Measurements from ENCODE around the gene C3orf49.

The C3orf49 gene, protein sequence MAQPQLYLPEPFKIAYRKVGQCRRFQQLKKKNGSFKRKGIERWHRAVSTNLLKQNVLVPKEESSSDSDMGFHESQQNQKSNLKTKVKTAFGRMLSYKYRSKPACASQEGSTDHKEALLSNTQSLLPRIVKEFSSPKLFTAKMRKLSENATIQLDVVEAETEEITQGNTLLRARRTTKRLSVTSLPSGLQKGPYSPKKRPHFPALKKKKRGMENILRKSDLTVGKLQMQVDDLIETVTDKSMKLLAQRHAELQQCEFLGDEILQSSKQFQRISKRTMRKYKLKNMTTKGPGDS

DNA sequence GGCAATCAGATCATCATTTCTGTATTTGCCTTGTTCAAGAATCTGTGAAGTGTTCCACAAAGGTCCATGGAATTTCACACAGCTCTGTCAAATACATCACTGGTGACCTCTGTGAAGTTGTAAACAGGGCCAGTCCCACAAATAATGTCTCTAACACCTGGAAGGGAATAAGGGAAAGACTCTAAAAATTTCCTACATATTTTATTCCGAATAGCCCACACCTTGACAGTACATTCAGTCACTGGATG, at the start of gene C3orf49:
TSS of gene C3orf49 (plus strand) at position 149 of the 248 bp plus-strand sequence. CDS start 173 bp downstream, outside the sequence.
- Histone ChIP-seq H3K27me3 (ENCODE audit: control insufficient read depth, insufficient read depth, low read length) (no peaks in the 10 kb centered on the region), H3K9me3 (ENCODE audit: control insufficient read depth, low read length) (no peaks in the 10 kb centered on the region), H3K4me3 (ENCODE audit: low read length) (no peak within 1 kb of the TSS), H3K4me1 (ENCODE audit: control insufficient read depth, insufficient read depth, low read length) (no peaks in the 10 kb centered on the region), H3K9ac (ENCODE audit: low read length) (no peak within 1 kb of the TSS), H3K36me3 (ENCODE audit: control insufficient read depth, insufficient read depth, low read length) (no peaks in the 10 kb centered on the region)

DNA sequence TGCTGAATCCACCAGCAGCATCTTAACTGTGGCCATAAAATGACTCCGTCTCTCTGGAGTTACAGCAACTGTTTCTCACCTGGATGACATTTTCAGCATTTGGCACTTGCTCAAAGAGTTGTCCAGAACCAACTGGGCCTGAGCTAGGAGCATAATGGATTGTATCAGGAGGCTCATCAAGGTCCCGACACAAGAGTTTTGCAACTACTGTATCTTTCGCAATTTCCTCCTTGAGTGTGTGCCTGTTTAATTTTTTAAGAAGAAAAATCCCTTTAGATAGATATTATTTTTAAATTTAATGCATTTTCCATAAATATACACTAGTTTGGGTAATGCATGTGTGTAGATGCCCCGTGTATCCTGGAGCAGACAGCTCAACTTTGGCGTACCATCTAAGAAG, 44.3 kb upstream of the C3orf49 start:
- H3K9ac ChIP-seq (ENCODE audit: low read length): no peak overlapping the region
- H3K4me3 ChIP-seq (ENCODE audit: low read length): no peak overlapping the region
- H3K36me3 ChIP-seq (ENCODE audit: control insufficient read depth, insufficient read depth, low read length): no peaks in the 10 kb centered on the region
- no peaks in the 10 kb centered on the region for H3K4me1 ChIP-seq (ENCODE audit: control insufficient read depth, insufficient read depth, low read length)
- H3K9me3 ChIP-seq (ENCODE audit: control insufficient read depth, low read length): no peaks in the 10 kb centered on the region
- H3K27me3 ChIP-seq (ENCODE audit: control insufficient read depth, insufficient read depth, low read length): no peaks in the 10 kb centered on the region

DNA sequence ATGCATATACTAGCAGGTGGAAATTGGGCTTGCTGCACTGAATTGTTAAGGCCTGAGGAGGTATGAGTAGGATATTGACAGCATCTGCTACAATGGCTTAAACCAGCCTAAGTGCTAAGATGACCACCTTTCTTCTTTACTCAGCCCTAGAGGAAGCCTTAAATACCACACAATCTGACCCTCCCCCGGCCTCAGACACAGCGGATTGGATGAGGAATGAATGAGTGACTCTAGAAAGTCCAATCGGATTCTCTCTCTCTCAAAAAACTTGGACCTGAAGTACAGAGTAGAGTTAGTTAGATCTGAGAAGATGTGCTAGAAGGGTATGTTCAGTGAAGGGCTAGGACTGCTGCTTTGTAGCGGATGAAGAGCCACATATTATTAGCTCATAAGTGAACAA, 39.9 kb upstream of the C3orf49 start:
- no peaks in the 10 kb centered on the region for H3K4me1 ChIP-seq (ENCODE audit: control insufficient read depth, insufficient read depth, low read length)
- H3K9me3 ChIP-seq (ENCODE audit: control insufficient read depth, low read length): no peaks in the 10 kb centered on the region
- H3K27me3 ChIP-seq (ENCODE audit: control insufficient read depth, insufficient read depth, low read length): no peaks in the 10 kb centered on the region
- H3K9ac ChIP-seq (ENCODE audit: low read length): no peak overlapping the region
- H3K36me3 ChIP-seq (ENCODE audit: control insufficient read depth, insufficient read depth, low read length): no peaks in the 10 kb centered on the region
- no peak overlapping the region for H3K4me3 ChIP-seq (ENCODE audit: low read length)

DNA sequence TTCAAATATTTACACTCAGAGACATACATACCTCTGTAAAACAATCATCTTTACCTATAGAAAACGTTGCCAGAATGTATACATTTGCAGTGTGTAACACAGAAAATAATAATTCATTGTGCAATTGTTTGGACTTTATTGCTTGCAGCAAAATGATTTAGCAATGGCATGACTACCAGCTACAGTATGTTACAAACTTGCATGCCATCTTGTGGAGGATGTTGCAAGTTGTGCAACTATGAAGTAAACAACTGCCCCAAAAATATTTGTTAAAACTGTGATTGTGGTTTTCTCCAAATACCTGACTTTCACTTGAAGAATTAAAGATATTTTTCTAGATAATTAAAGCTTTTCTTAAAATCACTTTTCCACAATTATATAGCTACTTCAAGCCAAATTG, 27.1 kb upstream of the C3orf49 start:
- H3K36me3 ChIP-seq (ENCODE audit: control insufficient read depth, insufficient read depth, low read length): no peaks in the 10 kb centered on the region
- H3K9me3 ChIP-seq (ENCODE audit: control insufficient read depth, low read length): no peaks in the 10 kb centered on the region
- H3K4me1 ChIP-seq (ENCODE audit: control insufficient read depth, insufficient read depth, low read length): no peaks in the 10 kb centered on the region
- H3K9ac ChIP-seq (ENCODE audit: low read length): no peak overlapping the region
- no peak overlapping the region for H3K4me3 ChIP-seq (ENCODE audit: low read length)
- no peaks in the 10 kb centered on the region for H3K27me3 ChIP-seq (ENCODE audit: control insufficient read depth, insufficient read depth, low read length)

DNA sequence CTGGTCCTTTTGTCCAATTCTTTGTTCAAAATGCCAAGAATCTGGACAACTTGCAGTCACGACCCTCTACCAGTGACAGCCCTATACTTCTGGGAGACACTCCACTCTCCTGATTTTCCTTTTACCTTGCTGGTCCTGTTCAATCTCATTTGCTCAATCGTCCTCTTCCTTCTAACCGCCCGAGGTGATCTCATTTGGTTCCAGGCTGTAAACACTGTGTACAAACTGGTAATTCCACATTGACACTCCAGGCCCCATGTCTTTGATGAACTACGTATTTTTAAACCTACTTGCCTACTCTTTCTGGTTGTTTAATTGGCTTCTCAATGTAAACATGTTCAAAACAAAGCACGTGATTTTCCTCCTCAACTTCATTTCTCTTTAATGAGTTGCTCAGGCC, 23.7 kb upstream of the C3orf49 start:
- H3K4me3 ChIP-seq (ENCODE audit: low read length): no peak overlapping the region
- no peaks in the 10 kb centered on the region for H3K36me3 ChIP-seq (ENCODE audit: control insufficient read depth, insufficient read depth, low read length)
- no peaks in the 10 kb centered on the region for H3K27me3 ChIP-seq (ENCODE audit: control insufficient read depth, insufficient read depth, low read length)
- no peaks in the 10 kb centered on the region for H3K9me3 ChIP-seq (ENCODE audit: control insufficient read depth, low read length)
- no peak overlapping the region for H3K9ac ChIP-seq (ENCODE audit: low read length)
- no peaks in the 10 kb centered on the region for H3K4me1 ChIP-seq (ENCODE audit: control insufficient read depth, insufficient read depth, low read length)

DNA sequence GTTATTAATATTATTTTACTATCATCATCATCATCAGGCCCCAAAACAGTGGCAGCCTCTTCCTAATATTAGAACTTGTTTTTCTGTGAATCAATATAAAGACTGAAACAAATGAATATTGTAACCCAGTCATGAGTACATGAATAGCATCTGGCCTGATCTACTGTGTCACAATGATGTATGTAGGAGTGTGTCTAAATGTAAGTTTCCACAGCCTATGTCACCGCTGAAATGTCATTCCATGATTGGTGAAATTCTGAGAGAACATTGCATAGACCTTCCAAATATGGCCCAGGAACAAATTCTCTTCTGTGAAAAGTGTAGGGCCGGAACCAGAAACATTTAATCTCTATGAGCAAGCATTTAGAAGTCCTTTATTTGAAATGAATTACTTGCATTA, 20.6 kb upstream of the C3orf49 start:
- H3K27me3 ChIP-seq (ENCODE audit: control insufficient read depth, insufficient read depth, low read length): no peaks in the 10 kb centered on the region
- no peaks in the 10 kb centered on the region for H3K36me3 ChIP-seq (ENCODE audit: control insufficient read depth, insufficient read depth, low read length)
- H3K9ac ChIP-seq (ENCODE audit: low read length): no peak overlapping the region
- H3K9me3 ChIP-seq (ENCODE audit: control insufficient read depth, low read length): no peaks in the 10 kb centered on the region
- no peak overlapping the region for H3K4me3 ChIP-seq (ENCODE audit: low read length)
- H3K4me1 ChIP-seq (ENCODE audit: control insufficient read depth, insufficient read depth, low read length): no peaks in the 10 kb centered on the region

DNA sequence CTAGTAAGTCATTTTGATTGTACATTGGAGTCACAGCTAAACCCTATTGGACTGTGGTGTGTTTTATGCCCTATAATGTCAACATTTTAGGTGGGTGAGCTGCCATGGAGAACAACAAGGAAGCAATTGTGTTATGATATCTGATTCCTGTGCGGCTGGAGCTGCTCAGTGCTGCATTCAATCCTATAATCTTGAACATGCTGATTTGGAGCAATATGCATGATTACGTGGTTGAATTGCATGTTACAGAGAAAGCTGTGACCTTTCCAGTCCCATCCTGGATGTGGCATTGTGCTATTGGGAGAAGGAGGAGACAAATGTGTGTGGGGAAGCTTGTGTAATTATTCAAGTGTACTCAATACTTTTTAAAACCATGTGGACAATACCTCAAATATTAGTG, 20.1 kb upstream of the C3orf49 start:
- Histone ChIP-seq H3K27me3 (ENCODE audit: control insufficient read depth, insufficient read depth, low read length) (no peaks in the 10 kb centered on the region), H3K9ac (ENCODE audit: low read length) (no peak overlapping the region), H3K4me3 (ENCODE audit: low read length) (no peak overlapping the region), H3K36me3 (ENCODE audit: control insufficient read depth, insufficient read depth, low read length) (no peaks in the 10 kb centered on the region), H3K9me3 (ENCODE audit: control insufficient read depth, low read length) (no peaks in the 10 kb centered on the region), H3K4me1 (ENCODE audit: control insufficient read depth, insufficient read depth, low read length) (no peaks in the 10 kb centered on the region)

DNA sequence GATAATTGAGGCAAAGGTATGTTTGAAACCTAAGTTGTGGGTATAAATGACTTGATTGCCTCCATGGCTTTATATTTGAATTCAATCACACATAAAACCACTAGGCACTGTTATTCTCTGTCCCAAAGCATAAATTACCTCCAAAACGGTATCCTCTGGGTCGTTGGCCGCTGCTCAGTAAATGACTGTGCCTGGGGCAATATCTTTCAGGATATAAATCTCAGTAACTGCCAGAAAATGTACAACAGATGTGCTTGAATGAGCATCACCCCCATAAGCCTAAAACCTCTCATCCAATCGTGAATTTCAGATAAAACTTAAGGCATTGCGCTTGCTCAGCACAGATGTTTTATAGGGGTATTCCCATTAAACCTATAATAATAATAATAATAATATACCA, 19.0 kb upstream of the C3orf49 start:
- no peaks in the 10 kb centered on the region for H3K36me3 ChIP-seq (ENCODE audit: control insufficient read depth, insufficient read depth, low read length)
- no peaks in the 10 kb centered on the region for H3K9me3 ChIP-seq (ENCODE audit: control insufficient read depth, low read length)
- no peaks in the 10 kb centered on the region for H3K27me3 ChIP-seq (ENCODE audit: control insufficient read depth, insufficient read depth, low read length)
- H3K4me1 ChIP-seq (ENCODE audit: control insufficient read depth, insufficient read depth, low read length): no peaks in the 10 kb centered on the region
- H3K9ac ChIP-seq (ENCODE audit: low read length): no peak overlapping the region
- H3K4me3 ChIP-seq (ENCODE audit: low read length): no peak overlapping the region

DNA sequence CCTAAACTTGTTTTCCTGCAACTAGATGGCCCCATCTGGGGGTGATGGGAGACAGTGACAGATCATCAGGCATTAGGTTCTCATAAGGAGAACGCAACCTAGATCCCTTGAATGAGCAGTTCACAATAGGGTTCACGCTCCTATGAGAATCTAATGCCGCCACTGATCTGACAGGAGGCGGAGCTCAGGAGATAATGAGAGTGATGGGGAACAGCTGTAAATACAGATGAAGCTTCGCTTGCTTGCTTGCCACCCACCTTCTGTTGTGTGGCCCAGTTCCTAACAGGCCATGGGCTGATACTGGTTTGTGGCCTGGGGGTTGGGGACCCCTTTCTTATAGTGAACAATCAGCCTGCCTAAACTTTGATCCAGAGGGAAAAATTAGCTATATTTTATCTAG, 15.2 kb upstream of the C3orf49 start:
- no peaks in the 10 kb centered on the region for H3K36me3 ChIP-seq (ENCODE audit: control insufficient read depth, insufficient read depth, low read length)
- H3K9ac ChIP-seq (ENCODE audit: low read length): no peak overlapping the region
- no peaks in the 10 kb centered on the region for H3K4me1 ChIP-seq (ENCODE audit: control insufficient read depth, insufficient read depth, low read length)
- no peaks in the 10 kb centered on the region for H3K27me3 ChIP-seq (ENCODE audit: control insufficient read depth, insufficient read depth, low read length)
- H3K9me3 ChIP-seq (ENCODE audit: control insufficient read depth, low read length): no peaks in the 10 kb centered on the region
- no peak overlapping the region for H3K4me3 ChIP-seq (ENCODE audit: low read length)

DNA sequence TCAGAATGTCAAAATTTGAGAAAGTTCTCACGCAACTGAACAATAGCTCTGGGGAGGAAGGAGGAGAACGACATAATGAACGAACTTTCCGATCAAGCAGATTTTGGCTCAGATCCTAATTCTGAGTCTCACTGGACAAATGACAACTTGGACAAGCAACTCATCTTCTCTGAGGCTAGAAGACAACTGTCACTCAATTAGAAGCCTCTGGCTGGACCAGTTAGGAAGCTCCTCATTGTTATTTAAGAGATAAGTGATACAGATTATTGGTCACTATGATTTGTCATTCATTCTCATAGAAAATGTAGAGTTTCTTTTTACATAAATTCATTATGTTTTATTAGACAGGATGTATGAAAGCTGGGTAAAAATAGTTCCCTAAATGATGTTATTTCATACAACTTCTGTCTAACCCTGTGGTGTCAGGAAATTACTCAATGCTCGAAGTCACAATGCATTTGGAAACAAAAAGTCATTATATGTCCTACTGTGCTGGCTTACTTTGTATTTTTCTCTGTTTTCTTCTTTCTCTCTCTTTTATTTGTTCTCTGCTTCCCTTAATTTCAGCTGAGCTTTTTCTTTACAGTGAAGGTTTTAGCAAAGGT, 11.0 kb upstream of the C3orf49 start:
- Histone ChIP-seq H3K27me3 (ENCODE audit: control insufficient read depth, insufficient read depth, low read length) (no peaks in the 10 kb centered on the region), H3K4me3 (ENCODE audit: low read length) (no peak overlapping the region), H3K4me1 (ENCODE audit: control insufficient read depth, insufficient read depth, low read length) (no peaks in the 10 kb centered on the region), H3K9ac (ENCODE audit: low read length) (no peak overlapping the region), H3K36me3 (ENCODE audit: control insufficient read depth, insufficient read depth, low read length) (no peaks in the 10 kb centered on the region), H3K9me3 (ENCODE audit: control insufficient read depth, low read length) (no peaks in the 10 kb centered on the region)

DNA sequence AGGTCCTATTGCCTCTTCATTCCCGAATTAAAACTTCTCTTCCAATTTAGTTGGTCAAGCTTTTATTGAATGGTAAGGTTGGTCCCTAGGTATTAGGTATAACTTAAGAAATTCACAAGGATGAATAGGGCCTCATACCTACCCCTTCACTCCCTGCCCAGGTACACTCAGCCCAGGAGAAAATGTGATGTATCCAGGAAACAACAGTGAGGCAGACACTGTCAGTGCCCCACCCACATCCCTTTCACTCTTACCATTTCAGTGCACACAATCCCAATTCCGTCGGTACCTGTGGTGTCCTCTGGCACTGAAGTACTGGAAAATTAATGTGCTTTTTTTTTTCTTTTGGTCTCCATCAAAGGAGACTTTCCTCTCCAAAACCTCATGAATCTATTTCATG, 10.5 kb upstream of the C3orf49 start:
- no peaks in the 10 kb centered on the region for H3K9me3 ChIP-seq (ENCODE audit: control insufficient read depth, low read length)
- H3K36me3 ChIP-seq (ENCODE audit: control insufficient read depth, insufficient read depth, low read length): no peaks in the 10 kb centered on the region
- no peaks in the 10 kb centered on the region for H3K4me1 ChIP-seq (ENCODE audit: control insufficient read depth, insufficient read depth, low read length)
- H3K4me3 ChIP-seq (ENCODE audit: low read length): no peak overlapping the region
- H3K27me3 ChIP-seq (ENCODE audit: control insufficient read depth, insufficient read depth, low read length): no peaks in the 10 kb centered on the region
- H3K9ac ChIP-seq (ENCODE audit: low read length): no peak overlapping the region

DNA sequence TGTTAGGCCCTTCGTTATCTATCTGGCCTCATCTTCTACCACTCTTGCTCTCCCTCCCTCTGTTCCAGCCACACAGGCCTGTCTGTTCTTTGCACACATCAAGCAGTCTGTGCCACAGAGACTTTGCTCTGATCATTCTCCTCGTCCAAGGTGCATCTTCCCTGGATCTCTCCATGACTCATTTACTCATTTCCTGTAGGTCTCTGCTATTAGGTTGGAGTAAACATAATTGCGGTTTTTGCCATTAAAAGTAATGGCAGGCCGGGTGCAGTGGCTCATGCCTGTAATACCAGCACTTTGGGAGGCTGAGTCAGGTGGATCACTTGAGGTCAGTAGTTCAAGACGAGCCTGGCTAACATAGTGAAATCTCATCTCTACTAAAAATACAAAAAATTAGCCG, 9.5 kb upstream of the C3orf49 start:
- no peak overlapping the region for H3K9ac ChIP-seq (ENCODE audit: low read length)
- H3K4me3 ChIP-seq (ENCODE audit: low read length): no peak overlapping the region
- no peaks in the 10 kb centered on the region for H3K27me3 ChIP-seq (ENCODE audit: control insufficient read depth, insufficient read depth, low read length)

DNA sequence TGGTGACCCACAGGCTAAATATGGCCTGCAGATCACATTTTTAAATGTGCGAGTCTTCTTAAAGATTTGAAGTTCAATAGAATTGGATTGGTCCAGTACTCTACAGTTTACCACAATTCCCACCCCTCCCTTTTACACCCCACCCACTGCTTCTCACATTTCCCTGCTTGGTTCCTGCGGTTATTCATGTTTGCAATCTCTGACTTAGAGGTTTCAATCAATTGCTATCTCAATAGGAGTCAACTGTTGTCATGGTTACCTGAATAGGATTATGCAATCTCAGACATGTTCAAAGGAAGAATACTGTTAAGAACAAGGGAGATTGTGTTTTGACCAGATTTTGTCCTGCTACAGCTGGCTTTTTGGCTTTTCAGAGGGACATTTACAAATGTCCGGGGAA, 4.9 kb upstream of the C3orf49 start:
- H3K9ac ChIP-seq (ENCODE audit: low read length): no peak overlapping the region
- H3K4me3 ChIP-seq (ENCODE audit: low read length): no peak overlapping the region
- H3K27me3 ChIP-seq (ENCODE audit: control insufficient read depth, insufficient read depth, low read length): no peaks in the 10 kb centered on the region
- H3K4me1 ChIP-seq (ENCODE audit: control insufficient read depth, insufficient read depth, low read length): no peaks in the 10 kb centered on the region
- H3K36me3 ChIP-seq (ENCODE audit: control insufficient read depth, insufficient read depth, low read length): no peaks in the 10 kb centered on the region
- H3K9me3 ChIP-seq (ENCODE audit: control insufficient read depth, low read length): no peaks in the 10 kb centered on the region

More for the DNA sequence above, 9.5 kb upstream of the C3orf49 start:
- H3K9me3 ChIP-seq (ENCODE audit: control insufficient read depth, low read length): no peaks in the 10 kb centered on the region
- H3K4me1 ChIP-seq (ENCODE audit: control insufficient read depth, insufficient read depth, low read length): no peaks in the 10 kb centered on the region
- no peaks in the 10 kb centered on the region for H3K36me3 ChIP-seq (ENCODE audit: control insufficient read depth, insufficient read depth, low read length)
